HG03066 (cell line): ENCODE data around the gene FAM114A2.
"Not testable (repeated sequence)": the region's sequence is repeated elsewhere in the genome, so short reads cannot be mapped to it uniquely, and the experiment has no call there.

Source experiments
- ATAC-seq: cut with Tn5 transposase; IDR thresholded peaks from one replicate; pipeline ENCODE4 v1.9.1; 2021; ENCODE audit warnings: low read depth; ENCODE audit not compliant: unreplicated experiment

Gene FAM114A2

DNA sequence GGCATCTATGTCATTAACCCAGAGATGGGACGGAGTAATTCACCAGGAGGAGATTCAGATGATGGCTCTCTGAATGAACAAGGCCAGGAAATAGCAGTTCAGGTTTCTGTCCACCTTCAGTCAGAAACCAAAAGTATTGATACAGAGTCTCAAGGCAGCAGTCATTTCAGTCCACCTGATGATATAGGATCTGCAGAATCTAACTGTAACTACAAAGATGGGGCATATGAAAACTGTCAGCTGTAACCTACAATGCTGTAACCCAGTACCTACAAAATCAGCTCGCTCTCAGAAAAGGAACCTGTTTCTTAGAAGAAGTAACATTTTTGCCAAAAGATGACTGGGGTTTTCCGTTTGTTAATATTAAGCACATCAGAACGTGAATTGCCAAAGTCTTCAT lies 14.8 kb upstream of the FAM114A2 start:
- no peak for ATAC-seq

DNA sequence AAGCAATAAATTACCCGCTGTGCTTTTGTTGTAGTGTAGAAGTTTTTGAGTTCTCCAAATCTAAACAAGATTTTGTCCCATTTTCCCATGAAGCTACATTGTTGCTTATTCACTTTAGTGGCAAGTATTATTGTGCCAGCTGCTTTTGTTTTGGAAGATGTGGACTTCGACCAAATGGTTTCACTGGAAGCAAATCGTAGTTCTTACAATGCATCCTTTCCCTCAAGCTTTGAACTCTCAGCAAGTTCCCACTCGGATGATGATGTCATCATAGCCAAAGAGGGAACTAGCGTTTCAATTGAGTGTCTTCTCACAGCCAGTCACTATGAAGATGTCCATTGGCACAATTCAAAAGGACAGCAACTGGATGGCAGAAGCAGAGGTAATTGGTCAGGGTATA lies 10.9 kb upstream of the FAM114A2 start:
- ATAC-seq = no peak

DNA sequence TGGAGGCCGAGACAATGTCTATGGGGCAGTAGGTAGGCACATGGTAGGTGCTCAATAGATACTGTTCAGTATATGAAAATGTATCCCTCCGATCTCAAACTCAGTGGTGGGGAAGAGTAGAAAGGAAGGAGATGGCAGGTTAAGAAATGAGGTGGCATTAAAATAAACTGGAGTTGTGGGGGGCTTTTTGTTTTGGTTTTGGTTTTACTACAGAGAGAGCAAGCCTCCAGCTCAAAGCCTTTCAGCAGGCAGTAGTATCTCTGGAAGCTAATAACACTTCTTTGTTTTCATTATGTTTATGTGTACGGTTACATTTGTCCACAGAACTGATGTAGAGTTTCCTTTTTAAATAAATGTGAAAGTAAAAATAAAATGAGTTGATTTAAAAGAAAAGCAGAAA lies 8.6 kb upstream of the FAM114A2 start:
- ATAC-seq = no peak

DNA sequence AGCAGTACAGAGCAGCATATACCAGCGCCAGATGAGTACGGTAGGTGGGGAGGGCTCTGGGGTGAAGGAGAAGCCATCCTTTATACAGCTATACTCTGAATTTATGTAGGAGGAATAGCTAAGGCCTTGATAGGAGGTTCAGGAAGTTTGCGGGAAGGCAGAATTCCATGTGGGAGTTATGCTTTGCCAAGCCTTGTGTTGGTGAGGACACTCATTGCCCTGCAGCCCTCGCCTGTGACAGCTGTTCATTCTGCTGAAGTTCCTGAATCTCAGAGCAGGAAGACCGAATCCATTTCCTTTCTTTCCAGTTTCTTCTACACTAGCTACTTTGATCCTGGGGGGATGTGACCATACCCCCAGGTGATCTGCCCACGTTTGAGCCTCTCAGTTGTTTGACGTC lies 7.8 kb upstream of the FAM114A2 start:
- ATAC-seq = no peak

- ATAC-seq = no peak
Measured at GRCh38 chr5:154044581-154044980, 5.9 kb upstream of the FAM114A2 start.

DNA sequence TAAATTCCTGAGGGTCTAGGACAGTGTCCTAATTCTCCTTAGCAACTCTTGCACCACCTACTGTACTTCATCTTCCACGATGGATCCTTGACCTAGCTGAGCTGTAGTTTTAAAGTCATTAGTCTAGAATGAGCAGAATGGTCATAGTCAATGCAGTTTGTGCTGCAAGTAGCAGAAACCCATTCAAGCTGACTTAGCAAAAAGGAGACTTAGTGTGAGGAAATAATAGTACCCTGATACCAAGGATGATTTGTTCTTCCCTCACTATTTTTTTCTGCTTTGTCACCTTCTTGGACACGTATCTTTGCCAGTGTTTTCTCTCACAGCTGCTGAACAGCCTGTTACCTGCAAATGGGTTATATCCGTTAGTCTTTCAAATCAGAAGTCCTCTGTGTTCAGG lies 5.4 kb upstream of the FAM114A2 start:
- no peak for ATAC-seq

DNA sequence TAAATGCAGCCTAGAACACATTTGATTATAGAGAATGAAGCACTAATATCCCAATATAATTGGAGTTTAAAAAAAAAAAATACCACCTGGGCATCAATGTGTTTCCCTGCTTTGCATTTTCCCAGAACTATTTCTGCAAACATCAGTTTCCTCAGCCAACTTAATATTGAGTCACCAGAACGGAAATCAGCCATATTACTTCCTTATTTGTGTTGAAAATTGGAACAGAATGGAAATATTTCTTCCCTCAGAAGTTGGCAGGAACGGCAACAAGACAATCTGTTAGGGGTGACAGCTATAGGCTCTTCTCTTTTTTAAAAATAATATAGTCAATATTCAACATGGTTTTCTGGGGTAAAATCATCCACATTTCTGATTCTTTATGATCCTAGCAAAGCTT lies 4.1 kb upstream of the FAM114A2 start:
- ATAC-seq = no peak

DNA sequence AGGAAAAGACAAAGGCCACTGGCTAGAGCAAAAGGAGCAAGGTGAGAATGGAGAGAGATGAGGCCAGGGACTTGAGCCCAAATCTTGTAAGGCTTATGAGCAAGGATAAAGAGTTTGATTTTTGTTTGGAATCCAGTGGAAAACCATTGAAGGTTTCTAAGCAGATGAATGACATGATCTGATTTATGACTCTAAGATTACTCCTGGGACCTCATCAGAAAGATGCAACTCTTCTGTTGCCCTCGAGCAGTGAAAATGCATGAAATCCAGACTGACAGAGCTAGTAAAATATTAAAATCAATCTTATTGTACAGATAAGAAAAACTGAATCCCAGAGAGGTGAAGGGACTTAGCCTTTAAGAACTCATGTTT lies 734 bp upstream of the FAM114A2 start:
- no peak for ATAC-seq

GRCh38 chr5:154038261-154038706 lies 426 bp downstream of the FAM114A2 start:
- peak; percentile 51 for ATAC-seq

- no peak for ATAC-seq
Measured at GRCh38 chr5:154034944-154035343, 3.8 kb downstream of the FAM114A2 start.

GRCh38 chr5:154031937-154032489 lies 6.7 kb downstream of the FAM114A2 start:
- no peak for ATAC-seq

DNA sequence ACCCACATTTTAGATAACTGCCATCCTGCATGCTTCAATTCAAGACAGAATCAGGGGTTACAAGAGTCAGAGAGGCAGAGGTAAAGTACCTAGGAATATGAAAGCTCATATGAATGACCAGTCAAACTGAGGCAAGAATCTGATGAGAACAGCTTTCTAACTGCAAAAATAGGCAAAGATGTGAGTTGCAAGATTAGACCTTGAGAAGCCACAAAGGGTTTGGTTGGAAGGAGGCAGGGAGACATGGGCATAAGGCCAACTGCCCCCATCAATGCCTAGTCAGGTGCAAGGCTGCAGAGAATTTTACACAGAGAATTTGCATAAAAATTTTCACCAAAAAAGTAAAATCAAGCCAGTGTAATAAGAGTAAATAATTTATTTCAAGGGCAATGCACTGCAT lies 12.8 kb downstream of the FAM114A2 start:
- ATAC-seq = no peak

- ATAC-seq = not testable (repeated sequence)
Measured at GRCh38 chr5:154018919-154019318, 19.8 kb downstream of the FAM114A2 start.

- ATAC-seq = no peak
Measured at GRCh38 chr5:154015071-154015693, 23.5 kb downstream of the FAM114A2 start.

- ATAC-seq = no peak
Measured at GRCh38 chr5:154010660-154011059, 28.1 kb downstream of the FAM114A2 start.

GRCh38 chr5:154005648-154006047 lies 33.1 kb downstream of the FAM114A2 start:
- no peak for ATAC-seq

DNA sequence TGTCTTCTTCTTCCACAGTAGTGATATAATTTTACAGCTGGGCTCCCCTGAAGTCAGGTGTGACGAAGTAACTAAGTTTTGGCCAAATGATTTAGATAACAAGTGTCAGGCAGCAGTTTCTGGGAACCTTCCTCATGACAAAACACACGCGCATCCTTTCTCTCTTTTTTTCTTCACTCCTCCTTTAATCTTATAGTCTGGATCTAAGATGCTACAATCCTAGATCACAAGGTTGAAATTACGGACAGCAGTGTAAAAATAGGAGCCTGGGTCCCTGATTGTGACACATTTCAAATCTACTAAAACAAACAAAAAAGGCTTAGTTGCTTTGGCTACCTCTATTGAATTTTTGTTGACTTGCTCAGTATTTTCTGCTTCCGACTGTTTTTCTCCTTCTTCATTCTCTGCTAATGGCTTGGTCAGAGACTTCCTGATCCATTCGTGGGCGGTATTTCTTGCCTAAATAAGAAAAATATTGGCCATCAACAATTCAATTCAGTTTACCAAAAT lies 36.1 kb downstream of the FAM114A2 start:
- ATAC-seq = no peak

DNA sequence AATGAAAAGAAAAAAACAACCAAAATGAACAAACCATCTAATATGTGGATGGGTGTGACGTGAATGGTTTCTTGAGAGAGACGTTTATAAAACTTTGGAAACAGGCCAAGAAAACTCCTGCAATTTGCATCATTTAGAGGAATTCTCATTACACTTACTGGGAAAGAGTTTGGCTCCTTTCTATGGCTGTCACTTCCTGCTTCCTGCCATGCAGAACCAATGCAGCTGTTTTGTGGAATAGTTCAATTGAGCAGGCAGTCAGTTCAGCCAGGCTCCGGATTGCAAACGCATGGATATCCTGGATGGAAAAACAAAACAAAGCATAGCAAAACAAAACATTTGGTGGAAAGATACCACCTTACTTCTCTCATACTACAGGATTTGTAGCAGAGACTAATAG lies 36.6 kb downstream of the FAM114A2 start:
- ATAC-seq = no peak

DNA sequence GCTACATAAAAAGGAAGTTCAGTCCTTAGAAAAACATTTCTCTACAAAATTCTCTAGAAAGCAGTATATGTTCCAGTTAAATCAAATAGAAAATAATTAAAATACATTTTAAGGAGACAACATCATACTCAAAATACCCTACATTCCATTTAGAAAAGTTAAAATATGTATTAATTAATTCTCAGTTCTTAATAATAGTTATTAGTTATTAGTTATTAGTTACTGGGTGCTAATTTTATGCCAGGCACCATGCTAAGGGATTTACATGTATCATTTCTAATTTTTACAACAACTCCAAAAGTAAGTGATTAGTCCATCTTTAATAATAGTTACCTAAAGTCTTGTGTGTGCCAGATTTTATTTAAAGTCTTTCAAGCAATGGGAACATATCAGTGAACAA lies 38.0 kb downstream of the FAM114A2 start:
- ATAC-seq = no peak

- no peak for ATAC-seq
Measured at GRCh38 chr5:153999995-154000394, 38.7 kb downstream of the FAM114A2 start.

DNA sequence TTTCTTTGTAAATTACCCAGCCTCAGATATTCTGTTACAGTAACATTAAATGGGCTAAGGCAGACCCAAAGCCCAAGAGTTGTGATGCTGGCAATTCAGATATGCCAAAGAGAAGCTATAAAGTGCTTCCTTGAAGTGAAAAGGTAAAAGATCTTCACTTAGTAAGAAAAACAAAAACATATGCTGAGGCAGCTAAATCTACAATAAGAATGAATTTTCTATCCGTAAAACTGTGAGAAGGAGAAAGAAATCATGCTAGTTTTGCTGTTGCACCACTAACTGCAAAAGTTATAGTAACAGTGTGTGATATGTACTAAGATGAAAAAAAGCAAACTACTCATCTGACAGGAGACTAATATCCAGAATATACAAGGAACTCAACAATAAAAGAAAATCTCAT lies 39.9 kb downstream of the FAM114A2 start:
- no peak for ATAC-seq

DNA sequence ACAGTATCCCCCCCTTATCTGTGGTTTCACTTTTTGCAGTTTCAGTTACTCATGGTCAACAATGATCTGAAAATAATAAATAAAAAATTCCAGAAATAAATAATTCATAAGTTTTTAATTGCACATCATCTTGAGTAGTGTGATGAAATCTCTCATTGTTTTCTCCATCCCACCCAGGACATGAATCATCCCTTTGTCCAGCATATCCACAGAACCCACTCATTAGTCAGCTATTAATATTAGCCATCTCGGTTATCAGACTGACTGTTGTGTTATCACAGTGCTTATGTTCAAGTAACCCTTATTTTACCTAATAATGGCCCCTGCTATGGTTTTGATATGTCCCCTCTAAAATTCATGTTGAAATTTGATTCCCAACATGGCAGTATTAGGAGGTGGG lies 40.7 kb downstream of the FAM114A2 start:
- ATAC-seq = no peak

GRCh38 chr5:153991168-153991567 lies 47.5 kb downstream of the FAM114A2 start:
- ATAC-seq = no peak
